B cell (primary cell): ENCODE measurements around the gene SIGLEC6. TPM values are rescaled to one million over a fixed set of nuclear protein-coding genes. Genes with fewer than 3 reads are reported as not detected.
"Not testable (repeated sequence)": the region's sequence is repeated elsewhere in the genome, so short reads cannot be mapped to it uniquely, and the experiment has no call there.

Source experiments
- ATAC-seq: fragments of 200-7000 bp; cut with Tn5 transposase; one replicate; pipeline ENCODE4 v1.10.0; 2021; ENCODE audit warnings: low read depth, mild to moderate bottlenecking, moderate number of reproducible peaks, moderate library complexity
- CTCF ChIA-PET: fragments of 350-600 bp; sonication (Branson Sonifier 250); formaldehyde crosslinking; loops from one replicate; lab custom pipeline; 2021; ENCODE audit warnings: antibody characterized with exemption, inconsistent platforms; lab: Charles Lee
- POLR2A ChIA-PET: fragments of 350-600 bp; sonication (Branson Sonifier 250); formaldehyde crosslinking; loops from one replicate; lab custom pipeline; 2021; ENCODE audit warnings: antibody characterized with exemption; lab: Charles Lee
- DNase-seq: peaks from one replicate; pipeline ENCODE4 v3.0.0; 2013
- H2AFZ ChIP-seq: 2 replicates; pipeline ENCODE4 v1.6.1; 2012; ENCODE audit warnings: mild to moderate bottlenecking, low read depth, low read length; ENCODE audit not compliant: insufficient read depth, poor library complexity, severe bottlenecking
- H3K27ac ChIP-seq, 2 donors: 1 replicate in 1 of 2; 2 replicates in 1 of 2; pipeline ENCODE4 v1.5.1; 2012 to 2013; ENCODE audit warnings: low read length in 2 of 2, mild to moderate bottlenecking in 2 of 2, moderate library complexity in 1 of 2
- H3K27me3 ChIP-seq, 4 experiments: fragments of 200-600 bp in 1 of 4; sonication (generic) in 1 of 4; replicated peaks in 1 of 4; 1 replicate in 2 of 4; 2 replicates in 2 of 4; pipeline versions ENCODE4 v1.6.1 to v1.7.0; 2013 to 2016; ENCODE audit warnings: low read length in 3 of 4, mild to moderate bottlenecking in 2 of 4, mixed read lengths in 1 of 4, moderate library complexity in 1 of 4; ENCODE audit not compliant: insufficient read depth in 4 of 4, control insufficient read depth in 3 of 4; ENCODE audit errors: control extremely low read depth in 1 of 4
- H3K36me3 ChIP-seq, 2 experiments: replicated peaks in 1 of 2; 1 replicate in 1 of 2; 2 replicates in 1 of 2; pipeline versions ENCODE4 v1.6.1 to v1.7.1; 2013; ENCODE audit warnings: low read length in 1 of 2; ENCODE audit not compliant: insufficient read depth in 2 of 2, control insufficient read depth in 1 of 2; ENCODE audit errors: control extremely low read depth in 1 of 2, extremely low read depth in 1 of 2
- H3K4me1 ChIP-seq, 2 donors: fragments of 200-600 bp in 1 of 2; sonication (generic) in 1 of 2; 1 replicate in 1 of 2; 2 replicates in 1 of 2; pipeline versions ENCODE4 v1.5.1 to v1.6.1; 2013 to 2017; ENCODE audit warnings: low read length in 2 of 2; ENCODE audit not compliant: control insufficient read depth in 2 of 2, insufficient read depth in 2 of 2
- H3K4me2 ChIP-seq: replicated peaks from 2 replicates; pipeline ENCODE3; 2012; ENCODE audit warnings: mild to moderate bottlenecking, low read depth, low read length; ENCODE audit not compliant: poor library complexity, severe bottlenecking
- H3K4me3 ChIP-seq, 5 experiments: fragments of 200-600 bp in 1 of 5; sonication (generic) in 1 of 5; 1 replicate in 3 of 5; 2 replicates in 2 of 5; pipeline versions ENCODE4 v1.5.1 to v1.7.0; 2011 to 2016; ENCODE audit warnings: low read length in 4 of 5, mild to moderate bottlenecking in 4 of 5, low read depth in 2 of 5, control low read depth in 1 of 5, moderate library complexity in 1 of 5; ENCODE audit not compliant: insufficient read depth in 1 of 5; ENCODE audit errors: control extremely low read depth in 1 of 5, extremely low read depth in 1 of 5
- H3K79me2 ChIP-seq: fragments of 200-600 bp; sonication (generic); one replicate; pipeline ENCODE4 v1.6.0; 2016; ENCODE audit warnings: low read length; ENCODE audit not compliant: control insufficient read depth, insufficient read depth
- H3K9ac ChIP-seq: fragments of 200-600 bp; sonication (generic); 2 replicates; pipeline ENCODE4 v1.6.1; 2017; ENCODE audit warnings: mild to moderate bottlenecking, low read length, moderate library complexity
- H3K9me3 ChIP-seq, 3 donors: one replicate each; pipeline versions ENCODE4 v1.6.1 to v1.7.1; 2013; ENCODE audit warnings: low read length in 2 of 3; ENCODE audit not compliant: control insufficient read depth in 2 of 3, insufficient read depth in 1 of 3; ENCODE audit errors: control extremely low read depth in 1 of 3
- H4K20me1 ChIP-seq: 2 replicates; pipeline ENCODE4 v1.6.0; 2012; ENCODE audit warnings: mild to moderate bottlenecking, low read length; ENCODE audit not compliant: insufficient read depth, control insufficient read depth, poor library complexity, severe bottlenecking
- H3K27ac Mint-ChIP-seq: one replicate; pipeline ENCODE4 v1.8.0; 2021; ENCODE audit warnings: mixed read lengths
- H3K27me3 Mint-ChIP-seq: one replicate; pipeline ENCODE4 v1.8.0; 2021; ENCODE audit warnings: mixed read lengths
- H3K4me1 Mint-ChIP-seq: one replicate; pipeline ENCODE4 v1.8.0; 2021; ENCODE audit warnings: mixed read lengths
- H3K4me3 Mint-ChIP-seq: one replicate; pipeline ENCODE4 v1.8.0; 2021; ENCODE audit warnings: mixed read lengths
- H3K9me3 Mint-ChIP-seq: one replicate; pipeline ENCODE4 v1.8.0; 2022; ENCODE audit warnings: mixed read lengths; ENCODE audit not compliant: insufficient read depth
- EZH2 ChIP-seq: IDR thresholded peaks from 2 replicates; pipeline ENCODE4 v1.6.1; 2012; ENCODE audit warnings: borderline replicate concordance, low read depth, mild to moderate bottlenecking, moderate library complexity, low read length; ENCODE audit not compliant: insufficient read depth, poor library complexity, severe bottlenecking
- WGBS: methylation state at CpG from one replicate; pipeline ENCODE4 v1.1.5; 2013; ENCODE audit warnings: missing lambda C conversion rate; ENCODE audit not compliant: insufficient coverage; 5-methylcytosine and 5-hydroxymethylcytosine counted together
- intact Hi-C: fragments of 100-400 bp; cut with micrococcal nuclease; formaldehyde crosslinking; loops from one replicate; pipeline ENCODE4 v1.10.0; 2022
- polyA plus RNA-seq: library from polyadenylated mRNA; depleted of rRNA; stranded (reverse); fragments of >200 nt; gene quantifications from 2 replicates; pipeline ENCODE4 v1.2.3, GENCODE V29; 2012
- total RNA-seq, 2 donors: library from RNA; stranded (reverse); fragments of 120-200 nt in 1 of 2; gene quantifications; 1 replicate in 1 of 2; 2 replicates in 1 of 2; pipeline versions ENCODE4 v1.2.3 to v1.2.4, GENCODE V29; 2013 to 2022
- TF ChIP-seq, protein P1 (sequence below): fragments of 200-600 bp; IDR thresholded peaks from one replicate; pipeline ENCODE4 v1.8.0; 2022; ENCODE audit warnings: antibody characterized with exemption, mild to moderate bottlenecking

The SIGLEC6 gene
- total and polyA plus RNA-seq, 2 donors (not counting 1 experiment from before 2014, with no cell fraction given), result 21.2 to 35.4 TPM

- peaks cover 15% of the 10 kb centered on the region for H3K4me1 Mint-ChIP-seq
- Histone ChIP-seq H3K9me3 (peaks cover 0 to 6% (median 0%) of the 10 kb centered on the region in 3 donors), H3K36me3 (no peaks in the 10 kb centered on the region), H3K27me3 (no peaks in the 10 kb centered on the region), H3K79me2 (no peaks in the 10 kb centered on the region), H2AFZ (peak within 1 kb of the TSS; percentile 50), H3K4me3 (peak within 1 kb of the TSS in 1 of 5 experiments; percentile 14), H3K4me2 (peak within 1 kb of the TSS; percentile 60), H3K27ac (no peak within 1 kb of the TSS), H3K4me1 (peaks cover 9 to 14% of the 10 kb centered on the region in 2 donors), H4K20me1 (no peaks in the 10 kb centered on the region), H3K9ac (peak within 1 kb of the TSS; percentile 25)
- ATAC-seq (peak; percentile 21), DNase-seq (peak; percentile 43)
- TF ChIP-seq EZH2, result no peak
- TF ChIP-seq, protein P1, sequence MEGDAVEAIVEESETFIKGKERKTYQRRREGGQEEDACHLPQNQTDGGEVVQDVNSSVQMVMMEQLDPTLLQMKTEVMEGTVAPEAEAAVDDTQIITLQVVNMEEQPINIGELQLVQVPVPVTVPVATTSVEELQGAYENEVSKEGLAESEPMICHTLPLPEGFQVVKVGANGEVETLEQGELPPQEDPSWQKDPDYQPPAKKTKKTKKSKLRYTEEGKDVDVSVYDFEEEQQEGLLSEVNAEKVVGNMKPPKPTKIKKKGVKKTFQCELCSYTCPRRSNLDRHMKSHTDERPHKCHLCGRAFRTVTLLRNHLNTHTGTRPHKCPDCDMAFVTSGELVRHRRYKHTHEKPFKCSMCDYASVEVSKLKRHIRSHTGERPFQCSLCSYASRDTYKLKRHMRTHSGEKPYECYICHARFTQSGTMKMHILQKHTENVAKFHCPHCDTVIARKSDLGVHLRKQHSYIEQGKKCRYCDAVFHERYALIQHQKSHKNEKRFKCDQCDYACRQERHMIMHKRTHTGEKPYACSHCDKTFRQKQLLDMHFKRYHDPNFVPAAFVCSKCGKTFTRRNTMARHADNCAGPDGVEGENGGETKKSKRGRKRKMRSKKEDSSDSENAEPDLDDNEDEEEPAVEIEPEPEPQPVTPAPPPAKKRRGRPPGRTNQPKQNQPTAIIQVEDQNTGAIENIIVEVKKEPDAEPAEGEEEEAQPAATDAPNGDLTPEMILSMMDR, result no peak
- peak within 1 kb of the TSS; percentile 15 for H3K27ac Mint-ChIP-seq
- 9% methylated on average over 6 of the region's 12 CpGs for WGBS
- POLR2A ChIA-PET, result no interaction called here
- intact Hi-C loops, result no loop called here
- H3K4me3 Mint-ChIP-seq, result peak within 1 kb of the TSS; percentile 44
- H3K9me3 Mint-ChIP-seq, result no peaks in the 10 kb centered on the region
- CTCF ChIA-PET, result no interaction called here
- peaks cover 4% of the 10 kb centered on the region for H3K27me3 Mint-ChIP-seq
Observed at GRCh38 chr19:51501594-51502263, 29.7 kb downstream of the SIGLEC6 start, which contains the start of gene SIGLEC12. SIGLEC12 (minus strand) TSS chr19:51501800; CDS start chr19:51501733, 67 bp downstream.

DNA sequence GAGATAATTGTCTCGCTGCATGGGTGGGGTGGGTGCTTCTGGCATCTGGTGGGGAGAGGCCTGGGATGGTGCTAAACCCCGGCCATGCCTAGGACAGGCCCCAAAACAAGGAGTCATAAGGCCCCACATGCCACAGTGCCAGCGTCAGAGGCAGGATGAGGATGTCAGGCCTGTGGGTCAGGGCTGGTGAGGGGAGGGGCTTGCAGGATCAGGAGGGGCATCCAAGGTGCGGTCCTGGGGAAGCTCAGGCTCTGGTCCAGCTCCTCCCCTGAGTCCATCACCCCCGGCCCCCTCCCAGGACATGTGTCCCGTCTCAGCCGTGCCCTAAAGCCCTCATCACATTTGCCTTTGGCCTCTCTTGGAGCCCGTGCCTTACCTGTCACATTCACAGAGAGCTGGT is 30.5 kb downstream of the SIGLEC6 start:
- H3K27ac Mint-ChIP-seq, CTCF ChIA-PET, DNase-seq, ATAC-seq, H3K9me3 ChIP-seq, H3K4me2 ChIP-seq, H3K27me3 Mint-ChIP-seq, intact Hi-C loops, H3K36me3 ChIP-seq, H4K20me1 ChIP-seq, H3K9me3 Mint-ChIP-seq, H3K9ac ChIP-seq, H3K27me3 ChIP-seq, H2AFZ ChIP-seq, H3K4me3 ChIP-seq, POLR2A ChIA-PET, H3K27ac ChIP-seq, H3K4me3 Mint-ChIP-seq, H3K79me2 ChIP-seq: not testable (repeated sequence)
- WGBS, result 47% methylated on average over 5 of the region's 8 CpGs
- peaks cover 15% of the 10 kb centered on the region for H3K4me1 Mint-ChIP-seq
- peaks cover 9 to 14% of the 10 kb centered on the region in 2 donors for H3K4me1 ChIP-seq
